Suppressor macrophage (primary cell): ENCODE measurements around the gene ACP7.
A peak's percentile ranks its signal among the peaks of the same experiment; 100 is the strongest.
"Not testable (repeated sequence)": the region's sequence is repeated elsewhere in the genome, so short reads cannot be mapped to it uniquely, and the experiment has no call there.

Experiments
- DNase-seq, 4 experiments: peaks; one replicate each; pipeline ENCODE4 v3.0.0-alpha.2; 2020 to 2022
- total RNA-seq, 17 experiments: gene quantifications; one replicate each; lab custom pipeline; 2026; ENCODE audit warnings: mixed read lengths in 6 of 17, inconsistent platforms in 3 of 17; lab: John Stamatoyannopoulos, UW

The ACP7 gene
- 0 to 2.3 (median 0) reads per million in 17 experiments for total RNA-seq

- no peak for DNase-seq
Observed at GRCh38 chr19:39083983-39084731, at the start of gene ACP7. Gene ACP7 (plus strand): TSS chr19:39084368. CDS start chr19:39085270, 902 bp downstream.

GRCh38 chr19:39036581-39036980 is 47.6 kb upstream of the ACP7 start:
- no peak for DNase-seq

- DNase-seq: no peak
Observed at GRCh38 chr19:39037194-39037593, 47.0 kb upstream of the ACP7 start.

- DNase-seq: peak; percentile 53 to 72 (median 66)
Observed at GRCh38 chr19:39038098-39038497, 46.1 kb upstream of the ACP7 start.

- DNase-seq: no peak
Observed at GRCh38 chr19:39045506-39045905, 38.7 kb upstream of the ACP7 start.

GRCh38 chr19:39046037-39046821 is 37.9 kb upstream of the ACP7 start:
- no peak for DNase-seq

- DNase-seq: no peak
Observed at GRCh38 chr19:39047073-39047472, 37.1 kb upstream of the ACP7 start.

- peak; percentile 60 to 85 (median 70) for DNase-seq
Observed at GRCh38 chr19:39052243-39052746, 31.9 kb upstream of the ACP7 start.

GRCh38 chr19:39052846-39053245 is 31.3 kb upstream of the ACP7 start:
- DNase-seq: no peak

- DNase-seq: no peak
Observed at GRCh38 chr19:39053276-39054090, 30.7 kb upstream of the ACP7 start.

- DNase-seq: no peak
Observed at GRCh38 chr19:39054091-39054470, 30.1 kb upstream of the ACP7 start.

GRCh38 chr19:39057615-39058014 is 26.6 kb upstream of the ACP7 start:
- no peak for DNase-seq

- no peak for DNase-seq
Observed at GRCh38 chr19:39059302-39059701, 24.9 kb upstream of the ACP7 start.

GRCh38 chr19:39060171-39060570 is 24.0 kb upstream of the ACP7 start:
- no peak for DNase-seq

GRCh38 chr19:39064405-39064804 is 19.8 kb upstream of the ACP7 start:
- DNase-seq: no peak

GRCh38 chr19:39065928-39066327 is 18.2 kb upstream of the ACP7 start:
- DNase-seq: no peak

- DNase-seq: no peak
Observed at GRCh38 chr19:39067104-39067503, 17.1 kb upstream of the ACP7 start.

- not testable (repeated sequence) for DNase-seq
Observed at GRCh38 chr19:39068259-39068658, 15.9 kb upstream of the ACP7 start.

- no peak for DNase-seq
Observed at GRCh38 chr19:39070888-39071287, 13.3 kb upstream of the ACP7 start.

- DNase-seq: no peak
Observed at GRCh38 chr19:39074205-39074692, 9.9 kb upstream of the ACP7 start.

GRCh38 chr19:39074942-39075341 is 9.2 kb upstream of the ACP7 start:
- no peak for DNase-seq

GRCh38 chr19:39077323-39077722 is 6.8 kb upstream of the ACP7 start:
- no peak for DNase-seq
